GM19463 (cell line): ENCODE results near the gene ITPRID2.

Experiments used
- ATAC-seq: cut with Tn5 transposase; IDR thresholded peaks from one replicate; pipeline ENCODE4 v1.9.1; 2021; ENCODE audit warnings: mild to moderate bottlenecking, moderate library complexity; ENCODE audit not compliant: unreplicated experiment

Gene ITPRID2

GRCh38 chr2:181879295-181879694 lies 12.2 kb upstream of the ITPRID2 start:
- ATAC-seq: no peak

GRCh38 chr2:181882246-181883020 lies 9.1 kb upstream of the ITPRID2 start:
- ATAC-seq: no peak

GRCh38 chr2:181884601-181885000 lies 6.9 kb upstream of the ITPRID2 start:
- ATAC-seq: no peak

- ATAC-seq: no peak
Observed at GRCh38 chr2:181885096-181885495, 6.4 kb upstream of the ITPRID2 start.

- no peak for ATAC-seq
Observed at GRCh38 chr2:181886192-181886591, 5.3 kb upstream of the ITPRID2 start.

- no peak for ATAC-seq
Observed at GRCh38 chr2:181887045-181887444, 4.5 kb upstream of the ITPRID2 start.

GRCh38 chr2:181889776-181890175 lies 1.8 kb upstream of the ITPRID2 start:
- no peak for ATAC-seq

GRCh38 chr2:181890271-181890670 lies 1.3 kb upstream of the ITPRID2 start:
- no peak for ATAC-seq

GRCh38 chr2:181891966-181892798 lies 652 bp downstream of the ITPRID2 start:
- ATAC-seq: peak; percentile 42

- no peak for ATAC-seq
Observed at GRCh38 chr2:181892799-181893435, 1.4 kb downstream of the ITPRID2 start.

GRCh38 chr2:181894381-181894780 lies 2.9 kb downstream of the ITPRID2 start:
- no peak for ATAC-seq

- ATAC-seq: no peak
Observed at GRCh38 chr2:181895818-181896217, 4.3 kb downstream of the ITPRID2 start.

- ATAC-seq: no peak
Observed at GRCh38 chr2:181896286-181896685, 4.8 kb downstream of the ITPRID2 start.

- no peak for ATAC-seq
Observed at GRCh38 chr2:181900007-181900651, 8.6 kb downstream of the ITPRID2 start.

GRCh38 chr2:181902625-181903024 lies 11.1 kb downstream of the ITPRID2 start:
- ATAC-seq: no peak

- no peak for ATAC-seq
Observed at GRCh38 chr2:181904022-181904632, 12.6 kb downstream of the ITPRID2 start.

GRCh38 chr2:181907057-181907456 lies 15.5 kb downstream of the ITPRID2 start:
- ATAC-seq: peak; percentile 54

GRCh38 chr2:181907635-181908034 lies 16.1 kb downstream of the ITPRID2 start:
- ATAC-seq: no peak

- ATAC-seq: peak; percentile 35
Observed at GRCh38 chr2:181910028-181910831, 18.7 kb downstream of the ITPRID2 start.

GRCh38 chr2:181911830-181912229 lies 20.3 kb downstream of the ITPRID2 start:
- no peak for ATAC-seq
